ENCODE measurements around the gene SLC3A2.
"Not testable (repeated sequence)": the region's sequence is repeated elsewhere in the genome, so short reads cannot be mapped to it uniquely, and the experiment has no call there.

SLC3A2 gene

GRCh38 chr11:62933750-62934495 is 53.2 kb downstream of the SLC3A2 start:
- DNase-seq, result no peak

- no peak for DNase-seq
These were observed 53.7 kb downstream of the SLC3A2 start for GRCh38 chr11:62934496-62934785.

- not testable (repeated sequence) for DNase-seq
These were observed 56.8 kb downstream of the SLC3A2 start for GRCh38 chr11:62937528-62937927.
